ENCODE data around the gene DDX42.

- no peak for TF ChIP-seq CTCF (IDR thresholded peaks at IDR 0.05; ENCODE audit: insufficient read depth, low read depth, low read length)
- TF ChIP-seq EZH2 (IDR thresholded peaks at IDR 0.05; ENCODE audit: insufficient read depth, low read length), result no peak
Measured at GRCh38 chr17:63804328-63804727, 30.4 kb downstream of the DDX42 start.
